IPS-11a (cell line): Measurements from ENCODE around the gene IFT172.

Experiments used
- H3K4me3 ChIP-seq: one replicate; pipeline ENCODE4 v1.5.1; 2013; ENCODE audit warnings: low read depth, low read length, control low read depth

IFT172 gene

GRCh38 chr2:27494284-27494943 is 4.9 kb upstream of the IFT172 start:
- H3K4me3 ChIP-seq = peak overlapping the region; percentile 69

- no peak overlapping the region for H3K4me3 ChIP-seq
Measured at GRCh38 chr2:27493948-27494283, 4.4 kb upstream of the IFT172 start.

- H3K4me3 ChIP-seq = no peak overlapping the region
Measured at GRCh38 chr2:27492557-27492956, 3.0 kb upstream of the IFT172 start.

GRCh38 chr2:27489118-27489497 is 435 bp downstream of the IFT172 start:
- H3K4me3 ChIP-seq = peak overlapping the region; percentile 68

GRCh38 chr2:27485496-27485895 is 4.0 kb downstream of the IFT172 start:
- H3K4me3 ChIP-seq = no peak overlapping the region

- no peak overlapping the region for H3K4me3 ChIP-seq
Measured at GRCh38 chr2:27471961-27472360, 17.6 kb downstream of the IFT172 start.

- H3K4me3 ChIP-seq = no peak overlapping the region
Measured at GRCh38 chr2:27464443-27464842, 25.1 kb downstream of the IFT172 start.

GRCh38 chr2:27461118-27461517 is 28.4 kb downstream of the IFT172 start:
- no peak overlapping the region for H3K4me3 ChIP-seq

- no peak overlapping the region for H3K4me3 ChIP-seq
Measured at GRCh38 chr2:27453968-27454367, 35.6 kb downstream of the IFT172 start.

GRCh38 chr2:27451095-27451494 is 38.4 kb downstream of the IFT172 start:
- H3K4me3 ChIP-seq = no peak overlapping the region

GRCh38 chr2:27448381-27448780 is 41.2 kb downstream of the IFT172 start:
- no peak overlapping the region for H3K4me3 ChIP-seq

- H3K4me3 ChIP-seq = no peak overlapping the region
Measured at GRCh38 chr2:27446057-27446456, 43.5 kb downstream of the IFT172 start.

- no peak overlapping the region for H3K4me3 ChIP-seq
Measured at GRCh38 chr2:27445615-27446014, 43.9 kb downstream of the IFT172 start.

- H3K4me3 ChIP-seq = no peak overlapping the region
Measured at GRCh38 chr2:27445155-27445554, 44.4 kb downstream of the IFT172 start.

- peak overlapping the region; percentile 48 for H3K4me3 ChIP-seq
Measured at GRCh38 chr2:27442920-27443282, 46.6 kb downstream of the IFT172 start.

GRCh38 chr2:27441958-27442919 is 47.3 kb downstream of the IFT172 start, which contains the start of gene KRTCAP3:
KRTCAP3 (plus strand) TSS chr2:27442381; CDS start chr2:27442413, 32 bp downstream.
- H3K4me3 ChIP-seq = peak within 1 kb of the TSS; percentile 48

- H3K4me3 ChIP-seq = no peak overlapping the region
Measured at GRCh38 chr2:27441226-27441926, 48.2 kb downstream of the IFT172 start.

- no peak overlapping the region for H3K4me3 ChIP-seq
Measured at GRCh38 chr2:27435628-27436027, 53.9 kb downstream of the IFT172 start.

- no peak overlapping the region for H3K4me3 ChIP-seq
Measured at GRCh38 chr2:27431395-27431794, 58.1 kb downstream of the IFT172 start.

GRCh38 chr2:27428978-27429541 is 60.5 kb downstream of the IFT172 start:
- peak overlapping the region; percentile 78 for H3K4me3 ChIP-seq
